RWPE1 (cell line): ENCODE results near the gene CTRB2.
A peak's percentile ranks its signal among the peaks of the same experiment; 100 is the strongest.

Source experiments
- CTCF ChIA-PET: fragments of 350-600 bp; sonication (Branson Sonifier 250); formaldehyde crosslinking; extraction: SDS; loops from one replicate; lab custom pipeline; 2021; lab: Yijun Ruan, JAX
- POLR2A ChIA-PET: fragments of 400-600 bp; formaldehyde crosslinking; extraction: SDS; loops from one replicate; lab custom pipeline; 2020; ENCODE audit warnings: antibody characterized with exemption; ENCODE audit not compliant: low non-redundant PET; lab: Yijun Ruan, JAX
- DNase-seq: peaks from one replicate; pipeline ENCODE4 v3.0.0; 2012; ENCODE audit warnings: low spot score
- H3K27ac ChIP-seq: fragments of 450-650 bp; 2 replicates; pipeline ENCODE4 v1.5.1; 2017
- TF ChIP-seq, protein P1 (sequence below): fragments of 450-650 bp; conservative IDR thresholded peaks from 2 replicates; pipeline ENCODE4 v1.5.1; 2017; ENCODE audit warnings: low read depth, mild to moderate bottlenecking

The CTRB2 gene

DNA sequence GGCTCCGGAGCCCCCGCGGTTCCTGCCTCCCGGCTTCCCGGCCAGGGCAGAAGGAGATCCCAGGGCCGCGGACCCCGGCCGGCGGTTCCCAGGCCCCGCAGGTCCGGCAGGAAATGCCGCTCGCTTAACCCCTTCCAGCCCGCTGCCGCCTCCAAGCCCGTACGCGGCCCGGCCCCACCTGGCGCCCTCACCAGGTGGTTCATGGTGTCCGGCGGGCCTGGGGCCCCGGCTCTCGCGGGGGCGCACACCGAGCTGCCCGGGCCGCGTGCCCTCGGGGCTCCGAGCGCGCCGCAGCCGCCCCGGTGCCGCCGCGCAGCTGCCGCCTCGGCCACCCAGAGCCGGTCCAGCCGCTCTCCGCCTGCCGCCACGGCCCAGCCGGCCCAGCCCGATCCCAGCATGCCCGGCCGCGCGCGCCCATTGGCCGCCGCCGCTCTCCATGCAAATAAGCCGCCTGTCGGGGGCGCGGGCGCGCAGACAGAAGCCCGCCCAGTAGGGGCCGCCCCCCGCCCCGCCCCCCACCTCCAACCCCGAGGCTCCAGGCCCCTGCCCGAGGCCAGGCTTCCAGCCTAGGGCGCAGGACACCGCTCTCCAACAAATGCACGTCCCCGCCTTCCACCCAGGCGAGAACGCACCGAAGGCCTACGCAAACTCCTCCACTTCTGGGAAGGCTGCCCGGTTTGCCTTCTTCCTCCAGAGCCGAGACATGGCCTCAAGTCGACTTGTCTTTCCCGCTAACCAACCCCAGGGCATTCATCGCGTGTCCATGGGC lies 44.5 kb upstream of the CTRB2 start, which contains the start of gene BCAR1:
Gene BCAR1 (minus strand): TSS at position 345 of the 769 bp plus-strand sequence. CDS start 142 bp downstream, at position 203.
- peak; percentile 89 for DNase-seq

DNA sequence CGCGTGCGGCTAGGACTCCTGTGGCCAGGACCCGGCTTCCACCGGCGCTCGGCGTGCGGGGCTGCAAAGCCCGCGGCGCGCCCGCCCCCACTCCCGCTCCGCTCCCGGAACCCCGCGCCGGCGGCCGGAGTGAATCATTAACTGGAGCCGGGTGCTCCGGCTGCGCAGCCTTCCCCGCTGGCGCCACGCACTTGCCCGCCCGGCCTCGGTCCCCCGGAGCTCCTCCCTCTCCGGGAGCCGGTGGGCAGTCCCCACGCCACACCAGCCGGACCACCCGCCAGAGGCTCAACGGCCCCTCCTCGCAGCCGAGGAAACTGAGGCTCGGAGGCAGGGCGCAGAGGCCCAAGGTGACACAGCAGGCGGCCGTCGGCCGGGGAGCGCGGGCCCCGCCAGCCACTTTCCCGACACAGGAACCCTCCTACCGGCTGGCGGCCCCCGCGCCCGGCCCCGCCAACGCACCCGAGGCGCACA lies 43.9 kb upstream of the CTRB2 start:
- TF ChIP-seq, protein P1, sequence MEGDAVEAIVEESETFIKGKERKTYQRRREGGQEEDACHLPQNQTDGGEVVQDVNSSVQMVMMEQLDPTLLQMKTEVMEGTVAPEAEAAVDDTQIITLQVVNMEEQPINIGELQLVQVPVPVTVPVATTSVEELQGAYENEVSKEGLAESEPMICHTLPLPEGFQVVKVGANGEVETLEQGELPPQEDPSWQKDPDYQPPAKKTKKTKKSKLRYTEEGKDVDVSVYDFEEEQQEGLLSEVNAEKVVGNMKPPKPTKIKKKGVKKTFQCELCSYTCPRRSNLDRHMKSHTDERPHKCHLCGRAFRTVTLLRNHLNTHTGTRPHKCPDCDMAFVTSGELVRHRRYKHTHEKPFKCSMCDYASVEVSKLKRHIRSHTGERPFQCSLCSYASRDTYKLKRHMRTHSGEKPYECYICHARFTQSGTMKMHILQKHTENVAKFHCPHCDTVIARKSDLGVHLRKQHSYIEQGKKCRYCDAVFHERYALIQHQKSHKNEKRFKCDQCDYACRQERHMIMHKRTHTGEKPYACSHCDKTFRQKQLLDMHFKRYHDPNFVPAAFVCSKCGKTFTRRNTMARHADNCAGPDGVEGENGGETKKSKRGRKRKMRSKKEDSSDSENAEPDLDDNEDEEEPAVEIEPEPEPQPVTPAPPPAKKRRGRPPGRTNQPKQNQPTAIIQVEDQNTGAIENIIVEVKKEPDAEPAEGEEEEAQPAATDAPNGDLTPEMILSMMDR, result no peak
- ChIA-PET POLR2A (interaction anchor here (0.6 to 2.0 kb wide), 3 partner anchors 15 to 54 kb away, joined by 3 to 9 read pairs (median 4); no protein-coding TSS in a partner anchor), CTCF (interaction anchor here (1.2 to 2.5 kb wide), 3 partner anchors 17 to 128 kb away, joined by 3 to 14 read pairs (median 4); no protein-coding TSS in a partner anchor)
- DNase-seq, result peak; percentile 67
- H3K27ac ChIP-seq, result peak overlapping the region; percentile 98

More for the DNA sequence above, 44.5 kb upstream of the CTRB2 start, which contains the start of gene BCAR1:
- POLR2A ChIA-PET, result interaction anchor here (0.6 to 2.0 kb wide), 2 partner anchors 52 to 54 kb away, joined by 3 to 9 read pairs; no protein-coding TSS in a partner anchor
- CTCF ChIA-PET, result interaction anchor here (0.6 to 2.5 kb wide), 3 partner anchors 18 to 128 kb away, joined by 4 to 14 read pairs (median 4); no protein-coding TSS in a partner anchor
- peak within 1 kb of the TSS; percentile 98 for H3K27ac ChIP-seq
- TF ChIP-seq, protein P1, result no peak

DNA sequence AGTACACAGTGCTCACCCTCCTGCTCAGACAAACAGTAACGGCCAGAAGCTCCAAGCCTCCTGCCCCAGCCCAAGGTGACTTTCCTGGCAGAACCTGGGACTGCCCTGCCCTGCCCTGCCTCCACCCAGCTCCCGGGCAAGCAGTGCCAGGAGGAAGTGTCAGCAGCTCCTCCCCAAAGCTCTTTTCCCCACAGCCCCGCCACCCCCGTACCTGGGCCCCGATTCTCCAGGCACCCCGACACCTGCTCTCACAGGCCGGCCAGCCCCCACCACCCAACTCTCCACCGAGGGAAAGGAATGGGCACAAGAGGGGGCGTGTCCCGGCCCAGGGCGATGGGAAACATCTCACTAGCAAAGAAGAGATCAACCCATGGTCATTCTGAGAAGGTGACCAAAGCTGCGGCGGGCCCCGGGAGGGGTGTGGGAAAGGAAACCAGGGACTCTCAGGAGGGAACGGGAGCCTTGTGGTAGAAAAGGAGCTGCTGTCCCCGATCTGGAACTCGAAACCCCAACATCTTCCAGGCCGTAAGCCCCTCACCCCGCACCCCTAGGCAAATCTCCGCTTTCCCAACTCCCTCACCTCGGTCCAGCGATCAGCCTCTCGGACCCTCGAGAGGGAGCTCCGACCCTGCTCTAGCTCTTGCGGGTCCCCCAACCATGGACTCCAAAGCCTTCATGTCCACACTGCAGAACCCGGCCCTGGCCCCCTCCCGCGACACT lies 43.3 kb upstream of the CTRB2 start:
- peak; percentile 53 for DNase-seq
- TF ChIP-seq, protein P1, result no peak
- H3K27ac ChIP-seq, result peak overlapping the region; percentile 98
- ChIA-PET POLR2A (interaction anchor here (0.5 to 2.0 kb wide), 4 partner anchors 16 to 83 kb away, joined by 3 to 9 read pairs (median 4); no protein-coding TSS in a partner anchor), CTCF (interaction anchor here (0.5 to 2.5 kb wide), 5 partner anchors 14 to 129 kb away, joined by 3 to 14 read pairs (median 4); no protein-coding TSS in a partner anchor)

DNA sequence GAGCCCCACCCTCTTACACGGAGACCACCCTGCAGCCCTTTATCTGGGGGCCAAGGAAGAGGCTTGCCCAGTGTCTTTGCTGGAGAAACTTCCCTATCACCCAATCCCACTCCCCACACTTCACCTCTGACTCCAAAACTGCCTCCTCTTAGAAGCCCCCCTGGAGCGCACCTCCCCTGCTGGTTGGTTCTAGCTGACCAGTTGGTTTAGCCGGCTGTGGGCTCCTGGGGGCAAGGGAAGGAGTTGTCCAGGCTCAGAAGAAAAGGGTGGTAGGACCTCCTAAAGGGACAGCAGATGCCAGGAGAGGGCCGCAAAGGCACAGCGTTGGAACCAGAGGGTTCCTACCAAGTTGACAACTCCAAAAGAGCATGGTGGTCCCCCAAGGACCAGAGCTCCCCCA lies 42.5 kb upstream of the CTRB2 start:
- TF ChIP-seq, protein P1, result no peak
- POLR2A ChIA-PET, result interaction anchor here (0.5 to 1.7 kb wide), 2 partner anchors 17 to 747 kb away, joined by 3 to 4 read pairs; no protein-coding TSS in a partner anchor
- no peak for DNase-seq
- H3K27ac ChIP-seq, result peak overlapping the region; percentile 98
- CTCF ChIA-PET, result interaction anchor here (0.5 to 2.5 kb wide), 4 partner anchors 13 to 56 kb away, joined by 3 to 14 read pairs (median 4); no protein-coding TSS in a partner anchor

DNA sequence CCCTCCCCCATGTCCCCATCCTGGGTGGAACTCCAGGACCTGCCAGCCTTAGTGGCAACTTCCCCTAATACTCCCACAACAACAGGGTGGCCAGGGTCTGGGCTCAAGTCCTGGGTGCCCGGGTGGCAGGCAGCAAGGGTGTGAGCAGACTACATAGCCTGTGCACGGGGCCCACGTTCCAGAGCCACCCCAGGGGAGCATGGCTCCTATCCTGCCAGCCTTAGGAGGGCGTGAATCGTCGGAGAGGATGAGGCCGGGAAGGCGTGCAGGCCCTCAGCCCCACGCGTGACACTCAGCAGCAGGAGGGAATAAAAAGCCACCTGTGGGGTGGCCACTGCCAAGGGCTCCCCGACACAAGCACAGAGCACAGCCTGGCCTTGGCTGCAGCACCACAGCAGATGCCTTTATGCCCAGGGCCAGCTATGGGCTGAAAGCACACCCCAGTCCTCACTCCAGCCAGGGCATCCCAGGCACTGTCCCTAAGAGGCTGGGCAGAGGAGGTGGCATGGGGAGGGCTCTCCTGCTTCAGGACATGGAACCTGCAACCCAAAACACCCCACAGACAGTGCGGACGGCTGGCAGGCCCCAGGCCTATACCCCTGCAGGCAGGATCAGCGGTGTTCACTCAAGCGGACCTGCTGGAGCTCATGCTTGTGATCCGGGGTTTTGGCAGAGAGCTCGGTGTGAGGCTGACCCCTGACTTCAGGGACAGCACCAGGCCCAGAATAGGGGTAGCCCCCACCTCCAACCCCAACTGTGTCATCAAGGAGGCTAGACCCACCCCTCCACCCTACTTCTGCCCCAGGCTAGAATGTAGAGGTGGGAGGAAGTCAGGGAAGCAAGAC lies 41.8 kb upstream of the CTRB2 start:
- DNase-seq, result no peak
- TF ChIP-seq, protein P1, result no peak
- H3K27ac ChIP-seq, result peak overlapping the region; percentile 98
- ChIA-PET POLR2A (no interaction called here), CTCF (interaction anchor here (2.5 kb wide), 1 partner anchor 15 kb away, joined by 14 read pairs; no protein-coding TSS in a partner anchor)
